Measurements from ENCODE around the gene DOK3. TPM values are rescaled to one million over a fixed set of nuclear protein-coding genes. Genes with fewer than 3 reads are reported as not detected.

Gene DOK3
- total and polyA plus RNA-seq, 2 experiments from 2014 or later, result 3.1 to 3.5 TPM

DNA sequence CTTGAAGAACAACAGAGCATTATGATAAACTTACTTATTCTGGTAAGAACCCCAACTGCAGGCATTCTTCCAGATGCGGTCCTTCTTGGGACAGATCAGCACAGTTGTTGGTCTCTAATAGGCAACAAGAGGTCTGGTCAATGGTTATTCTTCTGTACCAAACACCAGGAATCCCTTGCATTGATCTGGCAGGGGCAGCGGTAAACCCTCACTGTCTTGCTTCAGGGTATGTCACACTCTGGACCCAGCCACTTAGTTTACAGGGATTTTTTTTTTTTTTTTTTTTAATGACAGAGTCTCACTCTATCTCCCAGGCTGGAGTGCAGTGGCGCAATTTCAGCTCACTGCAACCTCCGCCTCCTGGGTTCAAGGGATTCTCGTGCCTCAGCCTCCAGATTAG is 46.0 kb upstream of the DOK3 start:
- Histone ChIP-seq H3K4me1 (ENCODE audit: insufficient read depth) (peaks cover 25% of the 10 kb centered on the region), H3K9me2 (replicated peaks; ENCODE audit: insufficient read depth) (no peaks in the 10 kb centered on the region), H3K36me3 (replicated peaks; ENCODE audit: insufficient read depth, low read depth) (peaks cover 5% of the 10 kb centered on the region), H2AFZ (no peak overlapping the region), H3K4me2 (no peak overlapping the region), H4K20me1 (ENCODE audit: insufficient read depth, poor library complexity, severe bottlenecking) (peaks cover 30% of the 10 kb centered on the region), H3K79me2 (peaks cover 38% of the 10 kb centered on the region), H3K27ac (no peak overlapping the region), H3K9me3 (ENCODE audit: low read depth) (no peaks in the 10 kb centered on the region), H3K4me3 (no peak overlapping the region), H3K27me3 (no peaks in the 10 kb centered on the region)
- no peak for DNase-seq (ENCODE audit: low spot score)
- WGBS (ENCODE audit: low lambda C conversion rate, missing lambda C conversion rate), result 90% methylated on average over 5 of the region's 5 CpGs
- TF ChIP-seq EZH2 (IDR thresholded peaks at IDR 0.05; ENCODE audit: borderline replicate concordance) (no peak), CTCF (IDR thresholded peaks at IDR 0.05; ENCODE audit: poor library complexity) (no peak), EZH2phosphoT487 (IDR thresholded peaks at IDR 0.05; ENCODE audit: low read depth, severe bottlenecking, unreplicated experiment) (no peak)

- DNase-seq (ENCODE audit: low spot score), result no peak
- Histone ChIP-seq H3K79me2 (peaks cover 42% of the 10 kb centered on the region), H4K20me1 (ENCODE audit: insufficient read depth, poor library complexity, severe bottlenecking) (peaks cover 32% of the 10 kb centered on the region), H3K4me1 (ENCODE audit: insufficient read depth) (peaks cover 25% of the 10 kb centered on the region), H2AFZ (no peak overlapping the region), H3K4me3 (no peak overlapping the region), H3K9me2 (replicated peaks; ENCODE audit: insufficient read depth) (no peaks in the 10 kb centered on the region), H3K27me3 (no peaks in the 10 kb centered on the region), H3K9me3 (ENCODE audit: low read depth) (no peaks in the 10 kb centered on the region), H3K36me3 (replicated peaks; ENCODE audit: insufficient read depth, low read depth) (peaks cover 5% of the 10 kb centered on the region), H3K4me2 (peak overlapping the region; percentile 74), H3K27ac (no peak overlapping the region)
- 91% methylated on average over 2 of the region's 2 CpGs for WGBS (ENCODE audit: low lambda C conversion rate, missing lambda C conversion rate)
- no peak for TF ChIP-seq EZH2 (IDR thresholded peaks at IDR 0.05; ENCODE audit: borderline replicate concordance)
- TF ChIP-seq CTCF (IDR thresholded peaks at IDR 0.05; ENCODE audit: poor library complexity), result no peak
- TF ChIP-seq EZH2phosphoT487 (IDR thresholded peaks at IDR 0.05; ENCODE audit: low read depth, severe bottlenecking, unreplicated experiment), result no peak
Measured at GRCh38 chr5:177555228-177555627, 45.6 kb upstream of the DOK3 start.

GRCh38 chr5:177554474-177555111 is 45.0 kb upstream of the DOK3 start, which contains the start of gene FAM193B:
FAM193B (minus strand) TSS chr5:177554563; CDS start chr5:177554458, 105 bp downstream.
- Histone ChIP-seq H4K20me1 (ENCODE audit: insufficient read depth, poor library complexity, severe bottlenecking) (peaks cover 32% of the 10 kb centered on the region), H3K4me1 (ENCODE audit: insufficient read depth) (peaks cover 25% of the 10 kb centered on the region), H3K27me3 (no peaks in the 10 kb centered on the region), H3K9me3 (ENCODE audit: low read depth) (no peaks in the 10 kb centered on the region), H3K4me2 (peak within 1 kb of the TSS; percentile 95), H2AFZ (peak within 1 kb of the TSS; percentile 68), H3K9me2 (replicated peaks; ENCODE audit: insufficient read depth) (no peaks in the 10 kb centered on the region), H3K36me3 (replicated peaks; ENCODE audit: insufficient read depth, low read depth) (peaks cover 5% of the 10 kb centered on the region), H3K4me3 (peak within 1 kb of the TSS; percentile 96), H3K27ac (peak within 1 kb of the TSS; percentile 78), H3K79me2 (peaks cover 48% of the 10 kb centered on the region)
- 18% methylated on average over 37 of the region's 49 CpGs for WGBS (ENCODE audit: low lambda C conversion rate, missing lambda C conversion rate)
- TF ChIP-seq CTCF (IDR thresholded peaks at IDR 0.05; ENCODE audit: poor library complexity) (peak; percentile 22), EZH2phosphoT487 (IDR thresholded peaks at IDR 0.05; ENCODE audit: low read depth, severe bottlenecking, unreplicated experiment) (no peak), EZH2 (IDR thresholded peaks at IDR 0.05; ENCODE audit: borderline replicate concordance) (no peak)
- DNase-seq (ENCODE audit: low spot score), result peak; percentile 96
